H1 (cell line): ENCODE data around the gene DAP. TPM values are rescaled to one million over a fixed set of nuclear protein-coding genes. Genes with fewer than 3 reads are reported as not detected.

Source experiments
- CTCF ChIA-PET: fragments of 300-600 bp; sonication (Branson Sonifier 250); formaldehyde crosslinking; loops from one replicate; lab custom pipeline; 2021; ENCODE audit not compliant: partially characterized antibody; lab: Charles Lee
- POLR2A ChIA-PET: fragments of 300-600 bp; sonication (Branson Sonifier 250); formaldehyde crosslinking; loops from one replicate; lab custom pipeline; 2021; ENCODE audit warnings: inconsistent platforms; ENCODE audit not compliant: partially characterized antibody; lab: Charles Lee
- DNase-seq, 2 experiments: peaks; one replicate each; pipeline versions ENCODE4 v3.0.0 to v3.0.0-alpha.2; 2010 to 2022; ENCODE audit warnings: low spot score in 2 of 2, low read depth in 1 of 2, mixed read lengths in 1 of 2
- FAIRE-seq: peaks from 2 replicates; lab custom pipeline; 2011; peaks lifted over from hg19 to GRCh38; lab: Jason Lieb, UNC
- H2AFZ ChIP-seq: 2 replicates; pipeline ENCODE4 v1.8.1; 2012; ENCODE audit warnings: low read length, inconsistent platforms
- H2AK5ac ChIP-seq: 2 replicates; pipeline ENCODE4 v1.6.1; 2013; ENCODE audit warnings: low read depth, low read length
- H2BK120ac ChIP-seq: replicated peaks from 2 replicates; pipeline ENCODE3; 2013; ENCODE audit warnings: low read depth, low read length, inconsistent platforms
- H2BK12ac ChIP-seq: 2 replicates; pipeline ENCODE4 v1.6.1; 2013; ENCODE audit warnings: low read depth, low read length
- H2BK15ac ChIP-seq: 2 replicates; pipeline ENCODE4 v1.6.1; 2013; ENCODE audit warnings: low read length
- H2BK20ac ChIP-seq: 2 replicates; pipeline ENCODE4 v1.6.1; 2013; ENCODE audit warnings: low read length
- H2BK5ac ChIP-seq: 2 replicates; pipeline ENCODE4 v1.6.1; 2013; ENCODE audit warnings: low read depth, low read length
- H3K14ac ChIP-seq: 2 replicates; pipeline ENCODE4 v1.6.1; 2013; ENCODE audit warnings: inconsistent platforms; ENCODE audit not compliant: insufficient read length
- H3K18ac ChIP-seq: 2 replicates; pipeline ENCODE4 v1.6.1; 2013; ENCODE audit warnings: low read length; ENCODE audit errors: extremely low read depth
- H3K23ac ChIP-seq: 2 replicates; pipeline ENCODE4 v1.6.1; 2013; ENCODE audit warnings: inconsistent platforms; ENCODE audit not compliant: insufficient read length
- H3K23me2 ChIP-seq: 2 replicates; pipeline ENCODE4 v1.6.1; 2013; ENCODE audit warnings: low read depth, low read length
- H3K27ac ChIP-seq: 2 replicates; pipeline ENCODE4 v1.6.1; 2011; ENCODE audit warnings: low read depth, low read length, inconsistent platforms
- H3K27me3 ChIP-seq, 4 experiments: replicated peaks in 1 of 4; 1 replicate in 1 of 4; 2 replicates in 3 of 4; pipeline versions ENCODE4 v1.6.1 to v1.8.1; 2011 to 2013; ENCODE audit warnings: low read length in 3 of 4, mild to moderate bottlenecking in 3 of 4, inconsistent platforms in 2 of 4, mixed read lengths in 2 of 4, moderate library complexity in 1 of 4; ENCODE audit not compliant: control insufficient read depth in 3 of 4, insufficient read depth in 3 of 4; ENCODE audit errors: extremely low read depth in 1 of 4
- H3K36me3 ChIP-seq, 4 experiments: 2 replicates each; pipeline versions ENCODE4 v1.6.1 to v1.8.1; 2011 to 2013; ENCODE audit warnings: mild to moderate bottlenecking in 4 of 4, low read length in 3 of 4, moderate library complexity in 2 of 4, control low read depth in 1 of 4, inconsistent platforms in 1 of 4; ENCODE audit not compliant: insufficient read depth in 4 of 4, control insufficient read depth in 2 of 4
- H3K4ac ChIP-seq: replicated peaks from 2 replicates; pipeline ENCODE3; 2013; ENCODE audit warnings: low read length, low read depth, mixed read lengths, inconsistent platforms; ENCODE audit not compliant: insufficient read length
- H3K4me1 ChIP-seq, 4 experiments: replicated peaks in 1 of 4; 1 replicate in 1 of 4; 2 replicates in 3 of 4; pipeline versions ENCODE4 v1.6.1 to v1.8.1; 2011 to 2013; ENCODE audit warnings: low read length in 3 of 4, inconsistent platforms in 2 of 4, mixed read lengths in 1 of 4; ENCODE audit not compliant: insufficient read depth in 4 of 4, control insufficient read depth in 3 of 4
- H3K4me2 ChIP-seq, 2 experiments: 2 replicates each; pipeline versions ENCODE4 v1.6.1 to v1.8.1; 2011 to 2013; ENCODE audit warnings: low read depth in 2 of 2, low read length in 2 of 2, control low read depth in 1 of 2, inconsistent platforms in 1 of 2, mild to moderate bottlenecking in 1 of 2; ENCODE audit not compliant: insufficient read depth in 1 of 2
- H3K4me3 ChIP-seq, 4 experiments: fragments of 200-600, 300-600 bp in 1 of 4; sonication (generic), shearing (Covaris generic), sonication (Bioruptor Twin) in 1 of 4; 2 replicates each; pipeline versions ENCODE4 v1.5.1 to v1.8.1; 2011 to 2016; ENCODE audit warnings: low read length in 4 of 4, low read depth in 3 of 4, control low read depth in 2 of 4, inconsistent platforms in 2 of 4, mild to moderate bottlenecking in 2 of 4, mixed read lengths in 1 of 4, moderate library complexity in 1 of 4; ENCODE audit not compliant: insufficient read depth in 2 of 4; ENCODE audit errors: extremely low read depth in 1 of 4
- H3K56ac ChIP-seq: replicated peaks from 2 replicates; pipeline ENCODE3; 2013; ENCODE audit warnings: low read depth, mild to moderate bottlenecking, mixed read lengths, low read length, inconsistent platforms; ENCODE audit not compliant: insufficient read length
- H3K79me1 ChIP-seq: 2 replicates; pipeline ENCODE4 v1.6.1; 2013; ENCODE audit warnings: low read depth, low read length, control low read depth
- H3K79me2 ChIP-seq, 2 experiments: 2 replicates each; pipeline versions ENCODE4 v1.6.1 to v1.8.1; 2012 to 2013; ENCODE audit warnings: low read length in 2 of 2, mild to moderate bottlenecking in 2 of 2, inconsistent platforms in 1 of 2; ENCODE audit not compliant: insufficient read depth in 2 of 2, control insufficient read depth in 1 of 2
- H3K9ac ChIP-seq, 4 experiments: replicated peaks in 1 of 4; 1 replicate in 1 of 4; 2 replicates in 3 of 4; pipeline versions ENCODE4 v1.6.1 to v1.8.1; 2011 to 2013; ENCODE audit warnings: low read depth in 3 of 4, low read length in 3 of 4, control low read depth in 2 of 4, mild to moderate bottlenecking in 2 of 4, moderate library complexity in 2 of 4, inconsistent platforms in 1 of 4; ENCODE audit errors: extremely low read depth in 1 of 4
- H3K9me3 ChIP-seq, 2 experiments: 2 replicates each; pipeline versions ENCODE4 v1.6.1 to v1.8.1; 2012 to 2013; ENCODE audit warnings: mild to moderate bottlenecking in 2 of 2, moderate library complexity in 2 of 2, control low read depth in 1 of 2, inconsistent platforms in 1 of 2, low read depth in 1 of 2, low read length in 1 of 2, mixed read lengths in 1 of 2; ENCODE audit not compliant: insufficient read depth in 2 of 2
- H4K20me1 ChIP-seq, 2 experiments: replicated peaks in 1 of 2; 2 replicates each; pipeline versions ENCODE3 to v1.8.1; 2011 to 2013; ENCODE audit warnings: inconsistent platforms in 2 of 2, low read length in 2 of 2, mild to moderate bottlenecking in 1 of 2; ENCODE audit not compliant: insufficient read depth in 2 of 2, control insufficient read depth in 1 of 2
- H4K5ac ChIP-seq: 2 replicates; pipeline ENCODE4 v1.6.1; 2013; ENCODE audit warnings: low read length, low read depth, mixed read lengths, inconsistent platforms; ENCODE audit not compliant: insufficient read length
- H4K8ac ChIP-seq: 2 replicates; pipeline ENCODE4 v1.8.0; 2013; ENCODE audit warnings: mild to moderate bottlenecking, moderate library complexity, low read length, inconsistent platforms; ENCODE audit not compliant: insufficient read depth; ENCODE audit errors: extremely low read depth
- H4K91ac ChIP-seq: replicated peaks from 2 replicates; pipeline ENCODE3; 2013; ENCODE audit warnings: low read length, mixed read lengths, inconsistent platforms; ENCODE audit not compliant: insufficient read length
- BRCA1 ChIP-seq: IDR thresholded peaks from 2 replicates; pipeline ENCODE4 v1.6.1; 2012; ENCODE audit warnings: low read depth, low read length, improper control_type of control experiment
- HDAC6 ChIP-seq: IDR thresholded peaks from one replicate; pipeline ENCODE4 v1.7.1; 2012; ENCODE audit warnings: low read depth, mild to moderate bottlenecking, inconsistent platforms, low read length, moderate library complexity
- SIX5 ChIP-seq: IDR thresholded peaks from 2 replicates; pipeline ENCODE4 v1.6.1; 2011; ENCODE audit warnings: mild to moderate bottlenecking, low read depth, low read length
- WGBS, 2 experiments: shearing (Covaris generic) in 1 of 2; methylation state at CpG; one replicate each; pipeline versions ENCODE4 v1.1.6 to v1.1.7; 2013 to 2015; ENCODE audit warnings: low lambda C conversion rate in 2 of 2, mixed read lengths in 2 of 2, inconsistent platforms in 1 of 2, low coverage in 1 of 2, missing lambda C conversion rate in 1 of 2; ENCODE audit not compliant: insufficient replicate concordance in 2 of 2, insufficient coverage in 1 of 2, insufficient read length in 1 of 2; ENCODE audit errors: extremely low coverage in 1 of 2, missing lambda C conversion rate in 1 of 2; 5-methylcytosine and 5-hydroxymethylcytosine counted together
- polyA plus RNA-seq, 7 experiments: library from polyadenylated mRNA; depleted of rRNA in 3 of 7; stranded (reverse) in 5 of 7; unstranded in 2 of 7; fragments of >200 nt in 5 of 7; fragments of 200-250 nt in 2 of 7; gene quantifications; 1 replicate in 5 of 7; 2 replicates in 1 of 7; 4 replicates in 1 of 7; pipeline versions ENCODE4 v1.2.1 to v1.2.3, GENCODE V29; 2011 to 2013; ENCODE audit warnings: missing spikeins in 2 of 7, mixed read lengths in 2 of 7
- total RNA-seq: library from RNA; stranded (reverse); fragmentation: NEBNext Ultra II Directional; extraction: Animal tissue kit (Norgen Biotek cat#: 25700); gene quantifications from 2 replicates; pipeline ENCODE4 v1.2.1, GENCODE V29; 2021

The DAP gene
- total and polyA plus RNA-seq, 2 of the 8 experiments (the other 6 are each of a cell fraction or from before 2014, with no cell fraction given): 26.2 to 44.4 TPM

DNA sequence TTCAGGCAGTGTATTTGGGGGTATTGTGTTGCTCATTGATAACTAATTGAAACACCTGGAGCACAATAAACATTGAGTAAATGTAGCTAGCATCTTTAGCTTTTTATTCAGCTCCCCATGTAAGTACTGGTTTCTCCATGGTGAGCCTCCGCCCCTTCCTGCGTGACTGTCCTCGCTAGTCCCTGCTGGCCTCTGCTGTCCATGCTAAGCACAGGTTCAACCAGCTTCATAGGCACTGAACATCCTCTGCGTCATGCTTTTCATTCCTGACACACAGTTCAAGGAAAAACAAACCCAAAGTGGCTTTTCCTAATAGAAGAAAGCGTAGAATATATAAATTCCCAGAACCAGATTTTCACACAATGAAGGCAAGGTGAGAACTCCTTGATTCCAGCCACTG, 27.3 kb upstream of the DAP start:
- DNase-seq (no peak), FAIRE-seq (no peak)
- Histone ChIP-seq H3K36me3 (no peaks in the 10 kb centered on the region), H3K23me2 (no peaks in the 10 kb centered on the region), H3K56ac (no peak overlapping the region), H3K79me2 (no peaks in the 10 kb centered on the region), H3K4ac (no peak overlapping the region), H3K4me1 (no peaks in the 10 kb centered on the region), H2AFZ (no peak overlapping the region), H3K79me1 (no peaks in the 10 kb centered on the region), H4K5ac (no peak overlapping the region), H3K9me3 (no peaks in the 10 kb centered on the region), H3K14ac (no peak overlapping the region), H4K91ac (no peak overlapping the region), H3K23ac (no peak overlapping the region), H3K27ac (no peak overlapping the region), H3K18ac (no peak overlapping the region), H2BK5ac (no peak overlapping the region), H2BK20ac (no peak overlapping the region), H2BK120ac (no peak overlapping the region), H3K4me2 (no peak overlapping the region), H3K4me3 (no peak overlapping the region), H2AK5ac (no peak overlapping the region), H4K8ac (no peak overlapping the region), H3K9ac (no peak overlapping the region), H2BK15ac (no peak overlapping the region), H2BK12ac (no peak overlapping the region), H4K20me1 (no peaks in the 10 kb centered on the region), H3K27me3 (no peaks in the 10 kb centered on the region)
- ChIA-PET POLR2A (no interaction called here), CTCF (interaction anchor here (1.2 to 1.7 kb wide), 2 partner anchors 11 to 95 kb away, joined by 3 to 4 read pairs; no protein-coding TSS in a partner anchor)
- 94% methylated on average over 5 of the region's 5 CpGs; no CpG with 5 or more reads in 1 of the 2 experiments for WGBS, 2 experiments
- TF ChIP-seq SIX5 (no peak), BRCA1 (no peak), HDAC6 (no peak)
